H54 (cell line): Measurements from ENCODE around the gene TMEM139.

Experiments used
- DNase-seq: peaks from one replicate; pipeline ENCODE4 v3.0.0; 2011; ENCODE audit warnings: low spot score, mixed read lengths; ENCODE audit not compliant: insufficient read length
- FAIRE-seq: peaks from 3 replicates; lab custom pipeline; 2011; peaks lifted over from hg19 to GRCh38; lab: Jason Lieb, UNC
- POLR2A ChIP-seq: IDR thresholded peaks from 2 replicates; pipeline ENCODE4 v1.6.1; 2011; ENCODE audit warnings: low read depth, mild to moderate bottlenecking, low read length

The TMEM139 gene

GRCh38 chr7:143305423-143306070 is 20.8 kb downstream of the TMEM139 start:
- no peak for TF ChIP-seq POLR2A
- DNase-seq (peak; percentile 32), FAIRE-seq (no peak)

GRCh38 chr7:143308632-143309031 is 23.9 kb downstream of the TMEM139 start:
- FAIRE-seq (no peak), DNase-seq (no peak)
- TF ChIP-seq POLR2A = no peak

- FAIRE-seq (no peak), DNase-seq (no peak)
- TF ChIP-seq POLR2A = no peak
Observed at GRCh38 chr7:143314127-143314526, 29.4 kb downstream of the TMEM139 start.

- DNase-seq (no peak), FAIRE-seq (no peak)
- TF ChIP-seq POLR2A = no peak
Observed at GRCh38 chr7:143315776-143316175, 31.0 kb downstream of the TMEM139 start, which contains the start of gene CLCN1. Gene CLCN1 (plus strand): TSS chr7:143316111. CDS start chr7:143316213, 102 bp downstream.

GRCh38 chr7:143316492-143316891 is 31.7 kb downstream of the TMEM139 start:
- no peak for TF ChIP-seq POLR2A
- FAIRE-seq = no peak

GRCh38 chr7:143318661-143319060 is 33.9 kb downstream of the TMEM139 start:
- no peak for TF ChIP-seq POLR2A
- DNase-seq = no peak
- FAIRE-seq = no peak

More at GRCh38 chr7:143316492-143316891, 31.7 kb downstream of the TMEM139 start:
- DNase-seq = no peak

- no peak for TF ChIP-seq POLR2A
- no peak for DNase-seq
- FAIRE-seq = no peak
Observed at GRCh38 chr7:143320620-143321019, 35.9 kb downstream of the TMEM139 start.

- no peak for TF ChIP-seq POLR2A
- no peak for FAIRE-seq
Observed at GRCh38 chr7:143321242-143321641, 36.5 kb downstream of the TMEM139 start.

GRCh38 chr7:143321734-143322133 is 37.0 kb downstream of the TMEM139 start:
- DNase-seq (no peak), FAIRE-seq (no peak)
- no peak for TF ChIP-seq POLR2A

More at GRCh38 chr7:143321242-143321641, 36.5 kb downstream of the TMEM139 start:
- no peak for DNase-seq

- DNase-seq = no peak
- no peak for TF ChIP-seq POLR2A
- FAIRE-seq = no peak
Observed at GRCh38 chr7:143322760-143323633, 38.2 kb downstream of the TMEM139 start.

- TF ChIP-seq POLR2A = no peak
- DNase-seq (no peak), FAIRE-seq (no peak)
Observed at GRCh38 chr7:143323653-143324052, 38.9 kb downstream of the TMEM139 start.

GRCh38 chr7:143325240-143325639 is 40.5 kb downstream of the TMEM139 start:
- no peak for FAIRE-seq
- TF ChIP-seq POLR2A = no peak

GRCh38 chr7:143327903-143328302 is 43.1 kb downstream of the TMEM139 start:
- FAIRE-seq (no peak), DNase-seq (no peak)
- no peak for TF ChIP-seq POLR2A

More at GRCh38 chr7:143325240-143325639, 40.5 kb downstream of the TMEM139 start:
- no peak for DNase-seq

- FAIRE-seq (no peak), DNase-seq (no peak)
- TF ChIP-seq POLR2A = no peak
Observed at GRCh38 chr7:143329471-143330170, 44.9 kb downstream of the TMEM139 start.
